Measurements from ENCODE around the gene TRHDE.

Gene TRHDE

DNA sequence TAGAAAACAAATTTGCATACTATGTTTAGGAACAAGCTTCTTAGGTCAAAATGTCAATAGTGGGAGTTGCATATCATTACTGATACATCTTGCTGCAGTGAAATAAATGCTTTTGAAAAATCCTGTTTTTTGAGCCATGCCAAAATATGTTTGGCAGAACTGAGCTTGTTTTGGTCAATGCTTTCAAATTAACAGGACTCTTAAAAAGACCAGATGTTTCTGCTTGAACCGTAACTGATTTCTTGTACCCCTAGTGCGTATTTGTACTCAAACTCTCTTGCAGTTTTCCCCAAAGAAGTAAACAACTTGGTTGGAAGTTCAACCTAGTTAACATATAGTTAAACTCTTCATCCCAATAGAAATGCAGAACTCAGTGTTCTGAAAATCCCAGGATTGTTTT is 3.4 kb downstream of the TRHDE start:
- no peak for DNase-seq

DNA sequence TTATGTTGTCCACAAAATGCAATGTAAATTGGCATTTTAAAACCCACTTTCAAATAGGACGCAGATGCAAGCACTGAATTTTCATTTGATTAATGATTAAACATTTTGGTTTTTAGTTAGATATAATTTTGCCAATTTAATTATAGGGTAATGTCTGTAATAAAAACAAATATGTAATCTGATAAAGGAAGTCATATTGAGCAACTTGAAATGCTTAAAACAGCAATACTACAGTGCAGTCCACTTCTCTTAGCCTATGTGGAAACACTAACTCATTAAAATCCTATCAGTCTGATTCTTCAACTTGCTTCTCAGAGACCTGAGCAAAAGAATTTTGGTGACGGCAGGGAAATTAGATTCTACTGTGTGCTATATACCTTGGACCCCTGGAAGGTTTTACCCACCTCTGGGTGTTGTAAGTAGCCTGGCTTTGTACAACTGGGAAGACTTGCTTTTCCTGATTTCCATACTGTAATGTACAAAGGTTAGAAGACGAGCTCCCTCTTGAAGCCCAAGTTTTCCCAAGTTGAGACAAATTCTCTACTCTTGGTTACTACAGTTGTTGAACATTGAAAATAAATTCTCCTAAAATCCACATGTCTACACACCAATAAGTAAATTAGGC is 4.1 kb downstream of the TRHDE start:
- no peak for DNase-seq

GRCh38 chr12:72277415-72277814 is 5.2 kb downstream of the TRHDE start:
- DNase-seq, result no peak

- no peak for DNase-seq
Observed at GRCh38 chr12:72278894-72279293, 6.7 kb downstream of the TRHDE start.

DNA sequence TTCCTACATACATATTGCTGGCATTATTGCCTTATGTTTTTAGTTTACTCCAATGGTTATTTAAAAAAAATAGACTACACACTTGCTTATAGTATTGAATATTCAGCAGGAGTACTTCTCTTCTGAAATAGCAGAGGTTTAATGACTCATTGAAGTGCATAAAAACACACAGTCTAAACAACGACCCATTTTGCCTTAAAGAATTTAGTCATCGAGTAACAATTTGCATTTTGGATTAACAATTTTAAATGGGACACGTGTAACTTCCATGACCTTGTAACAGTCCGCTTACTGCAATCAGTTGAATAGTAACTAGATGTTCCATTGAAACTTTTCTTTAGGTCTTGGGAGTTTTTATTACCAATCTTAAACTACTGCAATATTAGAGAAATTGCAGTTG is 9.0 kb downstream of the TRHDE start:
- DNase-seq, result no peak

- no peak for DNase-seq
Observed at GRCh38 chr12:72282721-72283120, 10.6 kb downstream of the TRHDE start.

DNA sequence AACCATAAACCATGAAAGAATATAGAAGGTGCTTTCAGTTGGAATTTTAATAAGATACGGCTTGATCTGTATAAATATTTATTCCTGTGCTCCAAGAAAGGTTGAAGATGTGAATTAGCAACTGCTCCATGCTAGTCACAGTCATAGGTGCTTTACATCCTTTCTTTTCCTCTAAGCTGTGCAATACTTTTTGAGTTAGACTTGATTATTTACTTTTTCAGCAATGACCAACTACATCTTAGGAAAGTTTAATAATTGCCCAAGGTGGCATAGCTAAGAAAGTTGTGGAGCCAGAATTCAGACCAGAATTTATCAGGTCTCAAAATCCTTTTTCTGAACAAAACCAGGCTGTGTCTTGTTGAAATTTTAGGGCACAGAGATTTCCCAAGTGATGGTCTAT is 13.7 kb downstream of the TRHDE start:
- DNase-seq, result no peak

GRCh38 chr12:72286526-72286925 is 14.4 kb downstream of the TRHDE start:
- no peak for DNase-seq

DNA sequence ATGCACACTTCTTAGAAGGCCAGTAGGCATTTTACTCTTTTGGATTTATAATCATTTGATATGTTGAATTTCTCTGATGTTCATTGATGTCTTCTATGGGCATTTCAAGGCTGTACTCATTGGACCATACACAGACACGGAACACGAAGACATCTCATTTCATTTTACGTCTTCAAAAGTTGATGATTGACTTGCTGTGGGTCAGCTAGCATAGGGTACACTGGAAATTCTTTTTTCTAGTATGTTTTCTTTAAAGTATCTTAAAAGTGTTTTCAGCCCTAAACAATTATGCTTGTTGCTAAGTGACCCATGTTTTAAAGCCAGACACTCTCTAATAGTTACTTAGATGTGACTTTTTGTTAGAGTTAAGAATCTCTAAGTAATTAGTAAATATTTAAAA is 16.3 kb downstream of the TRHDE start:
- DNase-seq, result no peak

GRCh38 chr12:72288911-72289310 is 16.7 kb downstream of the TRHDE start:
- no peak for DNase-seq

DNA sequence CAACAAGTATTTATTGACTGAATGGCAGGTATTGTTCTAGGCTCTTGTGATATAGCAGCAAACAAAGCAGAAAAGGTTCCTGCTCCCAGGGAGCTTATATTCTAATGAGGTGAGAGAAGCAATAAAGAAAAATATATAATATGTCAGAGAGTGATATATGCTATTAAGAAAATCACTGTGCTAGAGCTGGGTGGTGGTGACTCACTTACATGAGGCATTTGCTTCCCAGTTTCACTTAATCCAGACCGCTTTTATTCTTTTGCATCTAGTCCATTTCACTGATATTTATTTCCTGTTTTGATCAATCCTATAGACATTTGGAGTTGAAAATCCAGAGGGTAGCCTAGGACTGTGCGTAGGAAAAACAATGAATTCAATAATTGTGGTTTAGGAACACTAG is 17.5 kb downstream of the TRHDE start:
- no peak for DNase-seq

DNA sequence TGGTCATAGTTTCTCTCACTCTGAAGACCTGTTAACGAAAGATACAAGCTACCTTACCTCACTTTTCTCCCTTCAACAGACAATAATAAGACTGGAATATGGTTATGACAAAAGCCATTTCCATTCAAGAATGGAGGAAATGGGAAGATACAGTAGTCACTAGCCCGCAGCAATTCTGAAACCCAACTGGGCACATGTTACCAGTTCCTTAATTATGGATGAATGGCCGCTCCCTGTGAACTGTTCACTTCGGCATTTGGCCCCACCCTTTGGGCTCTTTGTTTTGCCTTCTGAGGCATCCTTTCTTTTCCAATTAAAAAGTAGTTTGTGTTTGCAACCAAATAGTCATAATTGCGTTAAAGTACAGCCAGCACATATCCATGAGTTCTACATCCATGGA is 19.0 kb downstream of the TRHDE start:
- no peak for DNase-seq

DNA sequence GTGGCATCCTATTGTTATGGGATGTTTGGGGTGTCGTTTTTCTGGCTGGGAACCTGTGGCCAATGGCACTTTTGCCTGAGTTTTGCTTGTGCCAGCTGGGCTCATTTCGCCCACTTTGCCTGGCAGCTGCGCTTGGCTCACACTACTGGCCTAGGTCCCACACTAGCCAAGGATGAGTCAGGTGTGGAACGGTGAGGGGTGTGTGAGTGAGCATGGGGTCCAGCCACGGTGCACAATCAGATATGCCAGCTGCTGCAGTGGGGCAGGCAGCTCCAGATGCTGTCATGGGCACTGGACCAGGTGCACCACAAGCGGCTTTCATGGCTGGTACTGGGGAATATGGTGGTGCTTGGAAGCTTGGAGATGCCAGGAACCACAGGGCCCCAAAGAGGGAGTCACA is 21.5 kb downstream of the TRHDE start:
- peak; percentile 37 for DNase-seq

DNA sequence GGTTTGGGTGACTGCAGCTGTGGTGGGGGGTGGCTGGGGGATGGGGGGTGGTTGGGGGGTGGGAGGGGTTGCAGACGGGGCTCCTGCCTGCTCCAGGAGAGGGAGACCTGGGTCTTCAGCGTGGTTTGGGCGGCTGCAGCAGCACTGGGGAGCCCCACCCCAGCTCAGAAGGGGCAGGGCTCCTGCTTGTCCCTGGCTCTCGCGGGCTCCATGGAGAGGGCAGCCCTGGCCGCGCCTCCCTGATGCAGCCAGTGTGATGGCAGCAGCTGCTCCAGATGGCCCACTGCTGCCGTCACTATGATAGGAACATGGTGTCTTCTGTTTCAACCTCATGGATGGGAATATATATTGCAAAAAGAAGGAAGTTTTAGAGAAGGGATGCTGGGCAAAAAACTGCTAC is 22.9 kb downstream of the TRHDE start:
- no peak for DNase-seq

DNA sequence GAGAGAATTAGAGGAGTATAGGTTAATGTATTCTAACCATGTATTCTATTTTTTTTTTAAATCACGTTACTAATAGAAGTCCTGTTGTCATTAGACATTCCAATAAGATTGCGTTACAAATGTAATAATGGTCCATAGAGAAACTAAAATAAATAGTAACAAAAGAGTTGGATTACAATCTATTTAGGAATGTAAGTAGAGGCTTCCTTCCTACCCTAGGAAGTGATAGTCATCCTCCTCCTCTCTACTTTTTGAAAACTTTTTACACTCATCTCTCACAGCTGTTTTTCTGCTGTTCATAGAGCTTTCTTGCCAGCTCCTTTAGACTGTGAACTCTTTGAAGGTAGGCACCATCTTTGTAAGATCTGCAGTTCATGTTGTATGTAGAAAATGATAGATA is 23.6 kb downstream of the TRHDE start:
- no peak for DNase-seq

GRCh38 chr12:72296389-72296788 is 24.2 kb downstream of the TRHDE start:
- no peak for DNase-seq

DNA sequence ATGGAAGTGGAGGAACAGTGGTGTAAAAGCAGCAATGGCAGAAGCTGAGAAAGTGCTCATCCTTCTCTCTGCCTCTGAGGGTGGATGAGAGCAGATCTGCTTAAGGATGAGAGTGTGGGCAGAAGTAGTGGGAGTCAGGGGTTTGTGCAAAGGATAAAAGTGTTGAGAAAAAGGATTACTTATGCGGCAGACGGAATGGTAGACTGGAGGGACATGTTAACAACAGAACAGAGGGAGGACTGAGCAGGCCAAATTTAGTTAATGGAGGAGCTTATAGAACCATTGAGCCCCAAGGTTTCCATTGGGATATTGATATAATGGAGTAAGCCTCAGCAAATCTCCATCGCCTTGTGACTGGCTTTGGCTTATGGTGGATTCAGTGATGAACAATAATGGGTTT is 25.5 kb downstream of the TRHDE start:
- no peak for DNase-seq

GRCh38 chr12:72300728-72301127 is 28.6 kb downstream of the TRHDE start:
- DNase-seq, result no peak

DNA sequence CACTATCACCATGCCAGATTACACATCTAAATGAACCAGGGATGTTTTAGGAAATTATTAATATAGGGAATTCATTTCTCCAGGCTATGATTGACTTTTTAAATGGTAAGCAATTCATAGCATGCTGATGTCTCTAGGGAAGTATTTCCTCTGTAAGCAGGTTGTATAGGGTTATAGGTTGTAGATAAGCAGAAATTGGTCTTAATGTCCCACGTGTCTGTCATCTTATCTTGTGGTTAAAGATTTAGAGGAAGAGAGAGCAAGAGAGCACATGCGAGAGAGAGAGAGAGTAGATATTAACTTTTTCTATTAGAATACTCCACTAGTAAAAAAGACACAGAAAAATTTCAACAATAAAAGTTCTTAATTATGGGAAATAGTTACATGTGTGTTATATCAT is 32.6 kb downstream of the TRHDE start:
- DNase-seq, result no peak

DNA sequence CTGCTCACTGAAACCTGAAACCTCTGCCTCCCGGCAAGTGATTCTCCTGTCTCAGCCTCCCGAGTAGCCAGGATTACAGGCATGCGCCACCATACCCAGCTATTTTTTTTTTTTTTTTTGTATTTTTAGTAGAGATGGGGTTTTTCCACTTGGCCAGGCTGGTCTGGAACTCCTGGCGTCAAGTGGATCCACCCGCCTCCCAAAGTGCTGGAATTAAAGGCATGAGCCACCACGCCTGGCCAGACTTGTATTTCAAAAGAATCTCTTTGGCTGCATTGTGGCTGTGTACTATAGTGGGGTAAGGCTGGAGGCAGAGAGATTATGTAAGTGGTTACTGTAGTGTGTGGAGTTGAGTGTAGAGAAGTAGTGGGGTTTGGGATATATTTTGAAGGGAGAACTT is 35.1 kb downstream of the TRHDE start:
- no peak for DNase-seq

DNA sequence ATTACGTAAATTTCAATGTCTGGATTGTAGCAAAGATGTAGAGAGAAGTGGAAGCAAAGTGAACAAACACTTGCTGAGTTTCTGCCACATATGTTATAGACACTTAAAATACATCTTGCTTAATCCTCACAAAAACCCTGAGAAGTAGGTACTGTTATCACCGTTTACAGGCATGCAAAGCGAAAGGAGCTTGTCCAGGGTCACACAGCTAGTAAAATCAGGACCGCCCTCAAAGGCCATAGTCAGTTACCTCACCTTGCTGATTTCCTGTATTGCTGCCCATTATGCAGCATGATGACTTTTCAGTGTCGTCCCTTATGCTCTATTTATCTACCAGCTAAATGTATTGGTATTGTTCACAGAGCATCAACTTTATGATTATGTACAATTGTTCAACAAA is 39.8 kb downstream of the TRHDE start:
- no peak for DNase-seq

- no peak for DNase-seq
Observed at GRCh38 chr12:72313806-72314205, 41.6 kb downstream of the TRHDE start.

GRCh38 chr12:72315858-72316257 is 43.7 kb downstream of the TRHDE start:
- no peak for DNase-seq

DNA sequence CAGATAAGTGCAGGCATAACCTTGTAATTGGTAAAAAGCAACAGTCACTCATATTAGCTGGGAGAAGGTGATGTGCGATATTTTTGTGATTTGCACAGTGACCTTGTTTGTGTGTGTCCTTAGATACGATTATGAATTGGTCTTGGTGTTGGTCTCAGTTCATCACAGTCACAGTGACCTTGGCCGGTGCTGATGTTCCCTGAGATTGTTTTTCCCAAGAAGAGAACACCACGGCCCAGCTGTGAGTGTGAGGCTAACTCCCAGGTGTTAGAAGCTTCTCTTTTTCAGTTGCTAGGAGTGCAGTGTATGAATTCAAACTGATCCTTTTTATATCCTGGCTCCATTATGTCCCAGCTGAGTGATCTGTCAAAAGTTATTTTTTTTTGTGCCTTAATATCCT is 46.2 kb downstream of the TRHDE start:
- DNase-seq, result no peak

- DNase-seq, result no peak
Observed at GRCh38 chr12:72323881-72324280, 51.7 kb downstream of the TRHDE start.

DNA sequence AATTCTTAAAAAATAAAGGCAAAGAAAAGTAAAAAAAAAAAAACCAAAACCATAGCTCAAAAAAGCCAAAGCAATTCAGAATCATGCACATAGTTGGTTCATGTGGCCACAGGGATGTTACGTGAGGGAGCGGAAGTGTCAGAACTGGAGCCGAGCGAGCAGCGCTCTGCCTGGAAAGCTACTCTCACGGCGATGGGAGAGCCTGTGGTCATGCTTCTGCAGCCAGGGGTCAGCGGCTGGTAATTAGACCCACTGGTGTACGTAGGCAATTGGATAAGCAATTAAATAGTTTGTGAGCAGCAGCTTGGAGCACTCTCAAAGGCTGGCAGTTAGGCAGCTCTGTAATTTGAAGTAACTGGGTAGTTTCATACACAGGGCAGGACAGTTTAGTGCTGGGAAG is 58.1 kb downstream of the TRHDE start:
- no peak for DNase-seq
